Sigmoid colon (tissue), 7 donors: ENCODE data around the gene CHN2. TPM values are rescaled to one million over a fixed set of nuclear protein-coding genes. Genes with fewer than 3 reads are reported as not detected.

Source experiments
- DNase-seq: peaks from one replicate; pipeline ENCODE4 v3.0.0-alpha.2; 2019
- H3K27ac ChIP-seq, 4 donors: fragments of 200-600 bp; sonication (generic); one replicate each; pipeline ENCODE4 v1.5.1; 2016 to 2019; ENCODE audit warnings: mild to moderate bottlenecking in 1 of 4
- H3K27me3 ChIP-seq, 3 donors: fragments of 200-600 bp; sonication (generic); one replicate each; pipeline ENCODE4 v1.5.1; 2019; ENCODE audit warnings: mild to moderate bottlenecking in 1 of 3
- H3K36me3 ChIP-seq, 4 donors: fragments of 200-600 bp; sonication (generic); one replicate each; pipeline ENCODE4 v1.5.1; 2016 to 2019
- H3K4me1 ChIP-seq, 4 donors: fragments of 200-600 bp; sonication (generic); one replicate each; pipeline ENCODE4 v1.5.1; 2017 to 2019
- H3K4me3 ChIP-seq, 4 donors: fragments of 200-600 bp; sonication (generic); one replicate each; pipeline ENCODE4 v1.5.1; 2017 to 2019; ENCODE audit warnings: mild to moderate bottlenecking in 2 of 4, moderate library complexity in 1 of 4
- H3K9me3 ChIP-seq, 4 donors: fragments of 200-600 bp in 3 of 4; sonication (generic) in 3 of 4; one replicate each; pipeline versions ENCODE4 v1.5.1 to v1.6.1; 2013 to 2019
- EP300 ChIP-seq, 4 donors: sonication (generic); formaldehyde crosslinking; IDR thresholded peaks; one replicate each; pipeline ENCODE4 v1.6.1; 2017; ENCODE audit warnings: antibody characterized with exemption in 4 of 4
- POLR2A ChIP-seq, 2 donors: fragments of 450-650 bp; IDR thresholded peaks; one replicate each; pipeline ENCODE4 v1.6.1; 2016; ENCODE audit warnings: antibody characterized with exemption in 2 of 2, mild to moderate bottlenecking in 2 of 2, moderate library complexity in 2 of 2
- POLR2AphosphoS5 ChIP-seq, 4 donors: sonication (generic); formaldehyde crosslinking; IDR thresholded peaks; one replicate each; pipeline ENCODE4 v1.6.1; 2017; ENCODE audit warnings: antibody characterized with exemption in 4 of 4
- WGBS, 2 donors: extraction: QIAGEN DNeasy Blood & Tissue Kit; methylation state at CpG; one replicate each; pipeline ENCODE4 v1.1.7; 2013; 5-methylcytosine and 5-hydroxymethylcytosine counted together
- intact Hi-C: fragments of 100-400 bp; cut with DNase I; formaldehyde crosslinking; loops from one replicate; pipeline ENCODE4 v1.15.1; 2023
- polyA plus RNA-seq, 3 donors: library from polyadenylated mRNA; stranded (reverse); fragments of 200-250 nt; gene quantifications; one replicate each; pipeline ENCODE4 v1.2.3, GENCODE V29; 2013
- total RNA-seq, 4 donors: library from RNA; depleted of rRNA; stranded (reverse); fragments of >200 nt; gene quantifications; one replicate each; pipeline ENCODE4 v1.1.0, GENCODE V29; 2016
- TF ChIP-seq, protein P1 (sequence below), 4 experiments: fragments of 450-650 bp in 3 of 4; fragments of 200-600 bp in 1 of 4; IDR thresholded peaks; one replicate each; pipeline ENCODE4 v1.5.1; 2016 to 2019; ENCODE audit warnings: antibody characterized with exemption in 4 of 4, mild to moderate bottlenecking in 3 of 4, moderate library complexity in 2 of 4
- donor health status: healthy with polysubstance abuse.
- donor health status: Bipolar disorder and iron deficiency.
- donor health status: healthy.

The CHN2 gene
- total and polyA plus RNA-seq, 7 donors, result 4.2 to 37.7 (median 15.8) TPM

DNA sequence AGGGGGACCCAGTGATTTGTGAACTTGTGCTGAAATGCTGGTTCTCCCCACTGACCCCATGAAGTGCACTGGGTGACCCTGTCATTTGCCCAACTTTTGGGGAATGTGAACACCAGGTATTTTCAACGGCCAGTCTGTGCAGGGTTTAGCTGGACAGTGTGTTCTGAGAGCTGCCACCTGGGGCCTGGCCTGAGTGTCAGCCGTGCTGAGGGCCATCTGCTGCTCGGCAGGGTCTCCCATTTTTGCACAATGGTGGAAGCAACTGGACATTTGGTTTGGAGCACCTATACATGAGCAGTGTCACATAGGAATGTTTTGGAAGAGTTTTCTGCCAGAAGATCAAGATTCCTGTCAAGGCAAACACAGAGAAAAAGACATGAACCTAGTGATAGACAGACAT is 5.2 kb downstream of the CHN2 start:
- no peaks in the 10 kb centered on the region for H3K36me3 ChIP-seq
- no peak for DNase-seq
- WGBS, 2 donors, result 90% methylated on average over 3 of the region's 3 CpGs
- H3K9me3 ChIP-seq, result no peaks in the 10 kb centered on the region
- peaks cover 0 to 5% (median 2%) of the 10 kb centered on the region in 4 donors for H3K4me1 ChIP-seq
- TF ChIP-seq POLR2AphosphoS5 (IDR thresholded peaks at IDR 0.05) (no peak), EP300 (IDR thresholded peaks at IDR 0.05) (no peak), POLR2A (IDR thresholded peaks at IDR 0.05) (no peak)
- TF ChIP-seq, protein P1, sequence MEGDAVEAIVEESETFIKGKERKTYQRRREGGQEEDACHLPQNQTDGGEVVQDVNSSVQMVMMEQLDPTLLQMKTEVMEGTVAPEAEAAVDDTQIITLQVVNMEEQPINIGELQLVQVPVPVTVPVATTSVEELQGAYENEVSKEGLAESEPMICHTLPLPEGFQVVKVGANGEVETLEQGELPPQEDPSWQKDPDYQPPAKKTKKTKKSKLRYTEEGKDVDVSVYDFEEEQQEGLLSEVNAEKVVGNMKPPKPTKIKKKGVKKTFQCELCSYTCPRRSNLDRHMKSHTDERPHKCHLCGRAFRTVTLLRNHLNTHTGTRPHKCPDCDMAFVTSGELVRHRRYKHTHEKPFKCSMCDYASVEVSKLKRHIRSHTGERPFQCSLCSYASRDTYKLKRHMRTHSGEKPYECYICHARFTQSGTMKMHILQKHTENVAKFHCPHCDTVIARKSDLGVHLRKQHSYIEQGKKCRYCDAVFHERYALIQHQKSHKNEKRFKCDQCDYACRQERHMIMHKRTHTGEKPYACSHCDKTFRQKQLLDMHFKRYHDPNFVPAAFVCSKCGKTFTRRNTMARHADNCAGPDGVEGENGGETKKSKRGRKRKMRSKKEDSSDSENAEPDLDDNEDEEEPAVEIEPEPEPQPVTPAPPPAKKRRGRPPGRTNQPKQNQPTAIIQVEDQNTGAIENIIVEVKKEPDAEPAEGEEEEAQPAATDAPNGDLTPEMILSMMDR (IDR thresholded peaks at IDR 0.05), result no peak
- intact Hi-C loops, result no loop called here
- no peak overlapping the region for H3K4me3 ChIP-seq
- H3K27ac ChIP-seq, result no peak overlapping the region
- H3K27me3 ChIP-seq, result peaks cover 0 to 16% (median 5%) of the 10 kb centered on the region in 3 donors

DNA sequence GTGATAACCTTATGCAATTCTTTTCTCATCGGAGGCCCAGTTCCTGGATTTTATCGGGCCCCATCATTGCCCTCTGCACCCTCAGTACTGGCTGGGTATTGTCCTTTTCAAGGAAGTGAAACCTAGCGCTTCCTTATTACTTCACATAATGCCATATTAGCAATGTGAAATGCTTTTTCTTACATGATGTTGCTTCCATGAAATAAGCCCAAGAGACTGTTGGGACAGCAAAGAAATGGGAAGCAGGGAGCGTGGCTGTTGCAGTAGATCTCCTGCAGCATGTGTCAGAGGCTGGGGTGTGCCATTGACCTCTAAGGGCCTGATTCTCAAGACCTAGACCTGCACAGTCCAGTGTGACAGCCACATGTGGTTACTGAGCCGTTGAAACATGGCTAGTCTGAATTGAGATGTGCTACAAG is 8.1 kb downstream of the CHN2 start:
- no peaks in the 10 kb centered on the region for H3K36me3 ChIP-seq
- TF ChIP-seq POLR2AphosphoS5 (IDR thresholded peaks at IDR 0.05), result no peak
- no peak overlapping the region for H3K4me3 ChIP-seq
- peak; percentile 67 for DNase-seq
- intact Hi-C loops, result no loop called here
- H3K4me1 ChIP-seq, result no peaks in the 10 kb centered on the region
- H3K27me3 ChIP-seq, result no peaks in the 10 kb centered on the region
- WGBS, 2 donors, result 36 to 70% methylated on average over 5 of the region's 5 CpGs
- no peak overlapping the region for H3K27ac ChIP-seq
- no peaks in the 10 kb centered on the region for H3K9me3 ChIP-seq

DNA sequence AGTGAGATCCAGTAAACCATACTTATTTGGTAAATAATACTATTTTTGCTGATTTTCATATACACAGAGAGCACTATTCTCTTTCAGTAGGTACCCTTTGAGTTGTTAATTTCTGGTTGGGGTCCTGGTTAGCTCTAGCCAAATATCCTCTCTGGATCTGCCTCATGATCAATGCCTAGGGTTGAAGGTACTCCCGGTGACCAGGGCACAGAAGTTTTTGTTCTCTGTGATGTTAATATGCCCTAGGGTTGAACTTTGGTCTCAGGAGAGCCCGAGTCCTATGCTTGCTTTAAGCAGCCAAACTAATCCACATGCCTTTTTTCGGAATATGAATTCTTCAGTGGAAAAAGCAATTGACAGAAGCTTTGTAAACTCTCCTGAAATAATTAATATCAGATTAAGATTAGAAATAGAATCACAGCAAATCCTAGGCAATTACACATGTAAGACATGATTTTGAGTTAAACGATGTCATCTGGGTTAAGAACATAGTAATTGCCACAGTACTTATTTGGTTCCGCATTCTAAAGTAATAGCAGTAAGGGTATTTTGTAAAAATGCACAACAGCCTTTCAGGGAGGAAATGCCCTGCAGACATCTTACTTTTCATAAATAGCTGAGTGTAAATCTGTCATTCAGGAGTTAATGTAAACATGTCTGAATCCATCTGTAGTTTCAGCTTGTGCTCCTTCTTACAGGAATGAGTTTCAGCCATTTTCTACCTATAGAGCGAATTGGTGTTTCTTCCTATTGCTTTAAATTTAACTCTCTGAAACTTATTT is 10.1 kb downstream of the CHN2 start:
- WGBS, 2 donors, result 57 to 79% methylated on average over 6 of the region's 6 CpGs
- intact Hi-C loops, result no loop called here
- no peak for DNase-seq

DNA sequence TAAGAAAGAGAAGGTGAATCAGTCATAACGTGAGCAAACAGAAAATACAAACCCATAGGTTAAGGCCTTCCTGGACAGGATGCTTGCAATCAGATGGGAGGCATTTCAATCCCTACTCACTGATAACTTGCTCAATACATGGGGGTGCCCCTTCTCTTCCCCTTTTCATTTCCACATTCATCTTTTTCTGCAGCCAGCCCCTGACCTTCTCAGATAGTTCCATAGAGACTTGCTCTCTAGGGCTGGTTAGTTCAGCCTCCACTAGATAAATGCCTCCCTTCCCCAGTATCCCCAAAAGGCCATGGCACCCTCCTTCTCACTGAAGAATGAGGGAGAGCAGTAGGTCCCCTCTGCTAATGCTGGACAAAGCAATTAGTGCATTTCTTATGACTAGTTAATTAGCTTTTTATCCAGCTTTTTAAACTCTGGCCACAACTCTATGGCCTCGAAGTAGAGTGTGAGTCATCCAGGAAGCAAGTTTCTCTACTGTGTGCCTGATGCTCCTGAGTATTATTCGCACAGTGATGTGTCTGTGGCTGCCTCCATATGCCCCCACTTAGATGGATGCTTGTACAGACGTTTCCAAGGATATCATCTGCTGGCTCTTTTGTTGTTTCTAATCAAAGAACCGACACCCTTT is 12.7 kb downstream of the CHN2 start:
- H3K27ac ChIP-seq, result no peak overlapping the region
- no peaks in the 10 kb centered on the region for H3K9me3 ChIP-seq
- no peaks in the 10 kb centered on the region for H3K27me3 ChIP-seq
- TF ChIP-seq, protein P1 (IDR thresholded peaks at IDR 0.05), result no peak
- TF ChIP-seq EP300 (IDR thresholded peaks at IDR 0.05) (no peak), POLR2A (IDR thresholded peaks at IDR 0.05) (no peak), POLR2AphosphoS5 (IDR thresholded peaks at IDR 0.05) (no peak)
- H3K4me3 ChIP-seq, result no peak overlapping the region
- WGBS, 2 donors, result 24 to 45% methylated on average over 5 of the region's 5 CpGs
- H3K36me3 ChIP-seq, result no peaks in the 10 kb centered on the region
- H3K4me1 ChIP-seq, result no peaks in the 10 kb centered on the region
- intact Hi-C loops, result no loop called here
- no peak for DNase-seq

More for the DNA sequence above, 10.1 kb downstream of the CHN2 start:
- H3K27ac ChIP-seq, result no peak overlapping the region
- H3K9me3 ChIP-seq, result no peaks in the 10 kb centered on the region
- H3K36me3 ChIP-seq, result no peaks in the 10 kb centered on the region
- no peaks in the 10 kb centered on the region for H3K4me1 ChIP-seq
- H3K4me3 ChIP-seq, result no peak overlapping the region
- TF ChIP-seq POLR2AphosphoS5 (IDR thresholded peaks at IDR 0.05) (no peak), EP300 (IDR thresholded peaks at IDR 0.05) (no peak), POLR2A (IDR thresholded peaks at IDR 0.05) (no peak)
- TF ChIP-seq, protein P1 (IDR thresholded peaks at IDR 0.05), result no peak
- H3K27me3 ChIP-seq, result no peaks in the 10 kb centered on the region

DNA sequence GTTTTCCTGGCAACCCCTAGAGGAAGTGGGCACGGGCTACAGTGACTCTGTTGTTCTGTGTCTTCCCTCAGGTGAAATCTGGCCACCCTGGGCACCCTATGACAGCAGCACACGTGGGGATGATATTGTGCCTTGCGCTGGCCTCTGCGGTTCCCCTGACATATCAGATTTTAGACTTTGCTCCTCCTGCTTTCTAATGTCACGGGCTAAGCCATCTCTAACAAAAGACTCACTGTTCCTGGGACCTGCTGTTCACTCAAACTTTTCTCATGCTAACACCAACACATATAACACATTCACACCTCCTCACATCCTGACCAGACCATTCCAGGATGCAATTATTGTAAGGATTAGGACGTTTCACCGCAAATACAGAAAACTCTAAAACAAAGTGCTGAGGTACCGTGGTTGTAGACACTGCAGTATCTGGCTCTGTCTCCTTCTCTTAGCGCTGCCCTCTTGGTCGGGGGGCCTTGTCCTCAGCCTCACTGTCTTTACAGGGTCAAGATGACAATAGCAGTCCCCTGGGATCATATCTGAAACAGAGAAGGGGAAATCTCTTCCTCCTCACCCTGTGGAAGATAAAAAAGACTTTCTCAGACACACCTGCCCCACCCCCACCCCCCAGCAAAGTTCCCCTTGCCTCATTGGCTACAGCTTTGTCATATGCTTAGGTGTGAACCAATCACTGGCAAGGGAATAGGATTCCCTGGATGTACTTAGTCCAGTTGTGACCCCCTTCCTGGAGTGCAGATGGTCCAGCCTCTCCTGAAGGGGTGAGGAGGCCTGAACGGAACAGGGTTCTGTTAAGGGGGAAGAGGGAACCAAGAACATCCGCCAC is 14.1 kb downstream of the CHN2 start:
- DNase-seq, result no peak
- no peak overlapping the region for H3K27ac ChIP-seq
- H3K9me3 ChIP-seq, result no peaks in the 10 kb centered on the region
- TF ChIP-seq POLR2A (IDR thresholded peaks at IDR 0.05) (no peak), POLR2AphosphoS5 (IDR thresholded peaks at IDR 0.05) (no peak), EP300 (IDR thresholded peaks at IDR 0.05) (no peak)
- TF ChIP-seq, protein P1 (IDR thresholded peaks at IDR 0.05), result no peak
- H3K36me3 ChIP-seq, result no peaks in the 10 kb centered on the region
- no peaks in the 10 kb centered on the region for H3K27me3 ChIP-seq
- no peaks in the 10 kb centered on the region for H3K4me1 ChIP-seq
- intact Hi-C loops, result no loop called here
- H3K4me3 ChIP-seq, result no peak overlapping the region
- WGBS, 2 donors, result 36 to 72% methylated on average over 12 of the region's 12 CpGs
